Tibial nerve (tissue), 4 donors: ENCODE results near the gene MICAL2. TPM values are rescaled to one million over a fixed set of nuclear protein-coding genes. Genes with fewer than 3 reads are reported as not detected.

ENCODE experiments used
- DNase-seq, 2 donors: peaks; one replicate each; pipeline ENCODE4 v3.0.0-alpha.2; 2019; ENCODE audit warnings: low spot score in 2 of 2
- H3K27ac ChIP-seq, 4 donors: fragments of 200-600 bp; sonication (generic) in 3 of 4; one replicate each; pipeline ENCODE4 v1.5.1; 2017 to 2019; ENCODE audit warnings: mild to moderate bottlenecking in 1 of 4
- H3K27me3 ChIP-seq, 2 donors: fragments of 200-600 bp; sonication (generic) in 1 of 2; one replicate each; pipeline versions ENCODE4 v1.5.1 to v1.6.0; 2017 to 2019
- H3K36me3 ChIP-seq, 3 donors: fragments of 200-600 bp; sonication (generic); one replicate each; pipeline ENCODE4 v1.5.1; 2018 to 2019
- H3K4me1 ChIP-seq, 4 donors: fragments of 200-600 bp; sonication (generic) in 3 of 4; one replicate each; pipeline ENCODE4 v1.5.1; 2017 to 2019
- H3K4me3 ChIP-seq, 4 donors: fragments of 200-600 bp; sonication (generic) in 3 of 4; one replicate each; pipeline ENCODE4 v1.5.1; 2017 to 2019; ENCODE audit warnings: mild to moderate bottlenecking in 1 of 4, moderate library complexity in 1 of 4
- H3K9me3 ChIP-seq, 4 donors: fragments of 200-600 bp; sonication (generic) in 3 of 4; one replicate each; pipeline ENCODE4 v1.5.1; 2017 to 2019
- EP300 ChIP-seq, 2 donors: sonication (generic); formaldehyde crosslinking; IDR thresholded peaks; one replicate each; pipeline ENCODE4 v1.6.1; 2017; ENCODE audit warnings: antibody characterized with exemption in 2 of 2, mild to moderate bottlenecking in 1 of 2
- POLR2A ChIP-seq, 2 donors: fragments of 450-650 bp; IDR thresholded peaks; one replicate each; pipeline ENCODE4 v1.6.1; 2017; ENCODE audit warnings: antibody characterized with exemption in 2 of 2, mild to moderate bottlenecking in 2 of 2, moderate library complexity in 2 of 2
- WGBS, 2 donors: methylation state at CpG; one replicate each; pipeline ENCODE4 v1.1.5; 2018; 5-methylcytosine and 5-hydroxymethylcytosine counted together
- total RNA-seq, 4 donors: library from RNA; depleted of rRNA; stranded (reverse); fragments of >200 nt; gene quantifications; one replicate each; pipeline ENCODE4 v1.1.0, GENCODE V29; 2016
- TF ChIP-seq, protein P1 (sequence below), 5 experiments: fragments of 200-600 bp in 3 of 5; fragments of 450-650 bp in 2 of 5; sonication (generic) in 3 of 5; IDR thresholded peaks; one replicate each; pipeline ENCODE4 v1.5.1; 2016 to 2019; ENCODE audit warnings: antibody characterized with exemption in 5 of 5, mild to moderate bottlenecking in 3 of 5, moderate library complexity in 2 of 5

Gene MICAL2
- total RNA-seq, 4 donors from 2014 or later: 87.0 to 136 (median 101) TPM

DNA sequence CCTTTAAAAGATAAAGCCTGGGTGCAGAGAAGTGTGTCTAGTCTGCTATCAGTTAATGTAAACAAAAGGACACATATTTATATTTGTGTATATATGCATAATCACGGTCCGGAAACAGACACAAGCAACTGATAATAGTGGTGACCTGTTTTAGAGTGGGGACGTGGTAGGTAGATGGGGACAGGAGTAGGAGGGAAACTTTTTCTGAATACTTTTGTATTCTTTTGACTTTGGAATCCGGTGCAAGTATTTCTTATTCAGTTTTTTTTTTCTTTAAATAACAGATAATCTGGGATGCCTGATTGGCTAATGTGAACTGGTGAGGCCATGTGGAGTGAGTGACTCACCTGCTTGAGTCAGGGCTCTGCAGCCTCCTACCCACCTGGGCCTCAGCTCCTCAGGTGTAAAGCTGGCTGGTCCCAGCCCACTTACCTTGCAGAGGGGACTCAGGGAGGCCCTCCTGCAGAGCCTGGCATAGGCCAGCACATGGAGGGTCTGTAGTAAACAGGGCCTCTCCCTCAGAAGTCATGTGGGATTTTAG, 15.3 kb downstream of the MICAL2 start:
- Histone ChIP-seq H3K4me1 (peaks cover 0 to 32% (median 5%) of the 10 kb centered on the region in 4 donors), H3K27me3 (no peaks in the 10 kb centered on the region), H3K27ac (no peak overlapping the region), H3K36me3 (no peaks in the 10 kb centered on the region), H3K4me3 (no peak overlapping the region), H3K9me3 (no peaks in the 10 kb centered on the region)
- TF ChIP-seq, protein P1, sequence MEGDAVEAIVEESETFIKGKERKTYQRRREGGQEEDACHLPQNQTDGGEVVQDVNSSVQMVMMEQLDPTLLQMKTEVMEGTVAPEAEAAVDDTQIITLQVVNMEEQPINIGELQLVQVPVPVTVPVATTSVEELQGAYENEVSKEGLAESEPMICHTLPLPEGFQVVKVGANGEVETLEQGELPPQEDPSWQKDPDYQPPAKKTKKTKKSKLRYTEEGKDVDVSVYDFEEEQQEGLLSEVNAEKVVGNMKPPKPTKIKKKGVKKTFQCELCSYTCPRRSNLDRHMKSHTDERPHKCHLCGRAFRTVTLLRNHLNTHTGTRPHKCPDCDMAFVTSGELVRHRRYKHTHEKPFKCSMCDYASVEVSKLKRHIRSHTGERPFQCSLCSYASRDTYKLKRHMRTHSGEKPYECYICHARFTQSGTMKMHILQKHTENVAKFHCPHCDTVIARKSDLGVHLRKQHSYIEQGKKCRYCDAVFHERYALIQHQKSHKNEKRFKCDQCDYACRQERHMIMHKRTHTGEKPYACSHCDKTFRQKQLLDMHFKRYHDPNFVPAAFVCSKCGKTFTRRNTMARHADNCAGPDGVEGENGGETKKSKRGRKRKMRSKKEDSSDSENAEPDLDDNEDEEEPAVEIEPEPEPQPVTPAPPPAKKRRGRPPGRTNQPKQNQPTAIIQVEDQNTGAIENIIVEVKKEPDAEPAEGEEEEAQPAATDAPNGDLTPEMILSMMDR (IDR thresholded peaks at IDR 0.05): no peak
- TF ChIP-seq EP300 (IDR thresholded peaks at IDR 0.05): no peak
- no peak for TF ChIP-seq POLR2A (IDR thresholded peaks at IDR 0.05)
- no peak for DNase-seq
- WGBS, 2 donors: 75 to 91% methylated on average over 4 of the region's 4 CpGs

DNA sequence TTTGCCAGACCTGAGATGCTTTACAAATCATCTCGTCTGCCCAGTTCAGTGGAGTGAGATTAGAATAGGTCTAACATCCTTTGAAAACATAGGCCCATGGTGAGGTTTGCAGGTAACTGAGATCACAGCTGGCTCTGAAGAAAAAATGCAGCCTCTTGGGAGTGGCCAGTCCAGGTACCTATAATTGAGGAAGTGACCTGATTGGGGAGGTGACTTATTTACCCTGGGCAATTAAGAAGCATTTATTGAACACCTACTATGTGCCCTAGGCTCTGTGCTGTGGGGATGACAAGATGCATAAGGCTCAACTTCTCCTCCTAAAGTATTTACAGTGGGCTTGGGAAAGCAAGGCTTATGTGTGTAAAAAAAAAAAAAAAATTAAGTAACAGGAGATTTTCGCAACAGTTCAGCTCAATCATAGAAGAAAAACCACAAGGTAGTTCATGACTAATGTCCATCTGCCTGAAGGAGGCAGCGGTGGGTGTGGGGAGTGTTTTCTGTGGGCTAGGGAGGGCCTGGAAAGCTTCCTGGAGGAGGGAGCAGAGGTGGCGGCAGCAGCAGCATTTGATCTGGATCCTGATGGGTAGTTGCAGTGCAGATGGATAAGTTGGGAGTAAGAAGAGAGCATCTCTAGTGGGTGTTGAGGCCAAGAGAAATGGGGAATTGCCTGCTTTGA, 16.1 kb downstream of the MICAL2 start:
- Histone ChIP-seq H3K4me1 (peaks cover 0 to 32% (median 5%) of the 10 kb centered on the region in 4 donors), H3K9me3 (no peaks in the 10 kb centered on the region), H3K36me3 (no peaks in the 10 kb centered on the region), H3K27ac (no peak overlapping the region), H3K27me3 (no peaks in the 10 kb centered on the region), H3K4me3 (no peak overlapping the region)
- WGBS, 2 donors: 68 to 72% methylated on average over 4 of the region's 4 CpGs
- TF ChIP-seq, protein P1 (IDR thresholded peaks at IDR 0.05): no peak
- TF ChIP-seq POLR2A (IDR thresholded peaks at IDR 0.05): no peak
- TF ChIP-seq EP300 (IDR thresholded peaks at IDR 0.05): no peak
- DNase-seq: no peak

DNA sequence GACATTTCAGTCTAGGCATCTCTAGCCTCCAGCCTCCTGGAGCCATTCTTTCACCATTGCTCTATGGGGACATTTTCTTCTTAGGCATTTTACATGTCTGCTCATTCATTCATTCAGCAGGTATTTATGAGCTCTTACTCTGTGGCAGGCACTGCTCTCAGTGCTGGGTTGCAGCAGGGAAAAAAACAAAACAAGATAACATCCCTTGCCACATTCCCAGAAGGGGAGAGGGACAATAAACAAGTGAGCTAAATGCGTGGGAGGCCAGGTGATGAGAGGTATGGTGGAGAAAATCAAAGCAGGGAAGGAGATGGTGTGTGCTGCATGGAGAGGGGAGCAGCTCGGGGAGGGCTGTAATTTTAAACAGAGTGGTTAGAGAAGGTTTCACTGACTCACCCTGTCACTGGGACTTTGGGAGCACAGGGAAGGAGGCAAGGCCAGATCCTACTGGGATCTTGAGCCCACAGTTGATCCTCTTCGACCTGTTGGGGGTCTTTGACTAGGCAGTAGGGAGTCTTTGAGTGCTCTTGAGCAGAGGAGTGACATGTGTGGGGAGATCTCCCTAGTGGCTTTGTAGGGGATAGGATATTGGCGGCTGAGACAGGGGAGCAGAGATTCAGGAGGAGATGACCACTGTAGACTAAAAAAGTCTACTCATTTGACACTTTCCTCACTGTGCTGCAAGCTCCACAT, 17.0 kb downstream of the MICAL2 start:
- WGBS, 2 donors: 76 to 80% methylated on average over 4 of the region's 4 CpGs
- H3K4me1 ChIP-seq: peaks cover 0 to 38% (median 5%) of the 10 kb centered on the region in 4 donors
- peak overlapping the region in 1 of 4 donors; percentile 8 for H3K27ac ChIP-seq
- H3K4me3 ChIP-seq: no peak overlapping the region
- no peak for DNase-seq
- no peaks in the 10 kb centered on the region for H3K36me3 ChIP-seq
- H3K9me3 ChIP-seq: no peaks in the 10 kb centered on the region
- TF ChIP-seq POLR2A (IDR thresholded peaks at IDR 0.05) (no peak), EP300 (IDR thresholded peaks at IDR 0.05) (no peak)
- TF ChIP-seq, protein P1 (IDR thresholded peaks at IDR 0.05): no peak
- no peaks in the 10 kb centered on the region for H3K27me3 ChIP-seq

DNA sequence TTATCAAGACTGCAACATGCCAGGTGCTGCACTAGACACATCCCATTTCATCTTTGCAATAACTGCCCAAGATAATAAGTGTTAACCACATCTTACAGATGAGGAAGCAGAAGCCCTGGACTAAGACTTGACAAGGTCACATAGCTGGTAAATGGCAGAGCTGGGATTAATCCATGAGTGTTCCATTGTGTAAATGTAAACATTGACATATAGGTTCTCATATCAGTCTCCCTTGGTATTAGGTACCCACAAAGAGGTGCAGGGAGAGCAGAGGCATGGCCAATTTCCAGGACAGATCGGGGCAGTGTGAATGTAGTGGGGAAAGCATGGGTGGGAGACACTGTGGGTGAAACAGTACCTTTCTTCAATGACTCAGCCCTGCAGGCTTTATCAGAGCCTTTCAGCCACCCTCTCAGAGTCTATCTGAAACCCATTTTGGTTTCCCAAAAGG, 17.9 kb downstream of the MICAL2 start:
- H3K27me3 ChIP-seq: no peaks in the 10 kb centered on the region
- no peak overlapping the region for H3K27ac ChIP-seq
- H3K4me1 ChIP-seq: peaks cover 0 to 42% (median 4%) of the 10 kb centered on the region in 4 donors
- DNase-seq: no peak
- H3K9me3 ChIP-seq: no peaks in the 10 kb centered on the region
- TF ChIP-seq POLR2A (IDR thresholded peaks at IDR 0.05): no peak
- TF ChIP-seq, protein P1 (IDR thresholded peaks at IDR 0.05): no peak
- 73 to 87% methylated on average over 1 of the region's 1 CpG for WGBS, 2 donors
- H3K4me3 ChIP-seq: no peak overlapping the region
- H3K36me3 ChIP-seq: no peaks in the 10 kb centered on the region

DNA sequence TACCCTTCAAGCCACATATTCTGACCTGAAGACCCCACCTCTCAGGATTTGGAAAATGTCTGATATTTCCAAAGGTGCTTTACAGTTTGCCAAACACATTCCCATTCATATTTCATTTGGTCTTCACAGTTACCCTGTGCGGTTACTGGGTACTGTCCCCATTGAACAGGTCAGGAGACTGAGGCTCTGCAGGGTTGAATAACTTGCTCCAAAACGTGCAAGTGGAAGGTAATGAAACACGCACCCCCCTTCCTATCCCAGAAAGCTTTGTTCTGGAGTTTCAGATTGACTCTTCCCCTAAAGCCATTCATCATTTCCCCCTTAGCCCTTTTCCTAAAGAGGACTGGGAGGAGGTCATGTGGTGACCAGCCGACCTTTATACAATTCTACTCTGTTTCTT, 18.8 kb downstream of the MICAL2 start:
- no peaks in the 10 kb centered on the region for H3K27me3 ChIP-seq

More for the DNA sequence above, 18.8 kb downstream of the MICAL2 start:
- Histone ChIP-seq H3K4me1 (peaks cover 0 to 33% (median 2%) of the 10 kb centered on the region in 4 donors), H3K4me3 (no peak overlapping the region), H3K27ac (no peak overlapping the region), H3K36me3 (no peaks in the 10 kb centered on the region), H3K9me3 (no peaks in the 10 kb centered on the region)
- TF ChIP-seq EP300 (IDR thresholded peaks at IDR 0.05) (no peak), POLR2A (IDR thresholded peaks at IDR 0.05) (no peak)
- TF ChIP-seq, protein P1 (IDR thresholded peaks at IDR 0.05): no peak
- 67 to 69% methylated on average over 4 of the region's 4 CpGs for WGBS, 2 donors
- DNase-seq: no peak
